IPS-18c (cell line): ENCODE data around the gene CDKN2C.
"Not testable (repeated sequence)": the region's sequence is repeated elsewhere in the genome, so short reads cannot be mapped to it uniquely, and the experiment has no call there.

ENCODE experiments used
- H3K4me3 ChIP-seq: 2 replicates; pipeline ENCODE4 v1.7.0; 2013; ENCODE audit warnings: low read depth, mild to moderate bottlenecking, low read length, moderate library complexity; ENCODE audit not compliant: insufficient read depth
- H3K9me3 ChIP-seq: one replicate; pipeline ENCODE4 v1.6.1; 2013; ENCODE audit warnings: mild to moderate bottlenecking, low read length, moderate library complexity; ENCODE audit not compliant: control insufficient read depth, insufficient read depth

CDKN2C gene

DNA sequence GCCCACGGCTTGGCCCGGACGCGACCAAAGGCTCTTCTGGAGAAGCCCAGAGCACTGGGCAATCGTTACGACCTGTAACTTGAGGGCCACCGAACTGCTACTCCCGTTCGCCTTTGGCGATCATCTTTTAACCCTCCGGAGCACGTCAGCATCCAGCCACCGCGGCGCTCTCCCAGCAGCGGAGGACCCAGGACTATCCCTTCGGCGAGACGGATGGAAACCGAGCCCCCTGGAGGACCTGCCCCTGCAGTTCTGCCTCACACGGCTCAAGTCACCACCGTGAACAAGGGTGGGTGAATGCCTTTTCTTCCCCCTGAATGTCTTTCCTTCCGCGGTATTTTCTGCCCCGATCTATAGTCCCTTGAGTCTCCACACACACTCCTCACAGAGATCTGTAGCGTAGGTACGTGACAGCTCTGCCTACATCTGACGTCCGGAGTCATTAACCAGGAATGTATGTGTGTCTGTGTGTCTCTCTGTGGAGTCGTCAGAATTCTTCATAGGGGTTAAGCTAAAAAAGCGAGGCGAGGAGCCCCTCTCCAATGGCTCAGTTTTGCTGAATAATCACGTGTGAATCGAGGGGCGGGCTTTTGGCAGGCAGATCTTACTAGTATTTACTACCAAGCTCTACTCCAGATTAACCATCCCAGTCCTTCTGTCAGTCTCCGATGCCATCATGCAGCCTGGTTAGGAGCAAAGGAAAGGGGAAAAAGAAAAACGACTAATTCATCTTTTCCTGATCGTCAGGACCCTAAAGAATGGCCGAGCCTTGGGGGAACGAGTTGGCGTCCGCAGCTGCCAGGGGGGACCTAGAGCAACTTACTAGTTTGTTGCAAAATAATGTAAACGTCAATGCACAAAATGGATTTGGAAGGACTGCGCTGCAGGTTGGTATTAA lies at the start of gene CDKN2C:
CDKN2C (plus strand) TSS at position 635 of the 898 bp plus-strand sequence; CDS start at position 759, 124 bp downstream.
- no peaks in the 10 kb centered on the region for H3K9me3 ChIP-seq

GRCh38 chr1:50920409-50920808 lies 49.6 kb upstream of the CDKN2C start:
- no peaks in the 10 kb centered on the region for H3K9me3 ChIP-seq
- H3K4me3 ChIP-seq, result no peak overlapping the region

More for the DNA sequence above, at the start of gene CDKN2C:
- H3K4me3 ChIP-seq, result peak within 1 kb of the TSS; percentile 65

DNA sequence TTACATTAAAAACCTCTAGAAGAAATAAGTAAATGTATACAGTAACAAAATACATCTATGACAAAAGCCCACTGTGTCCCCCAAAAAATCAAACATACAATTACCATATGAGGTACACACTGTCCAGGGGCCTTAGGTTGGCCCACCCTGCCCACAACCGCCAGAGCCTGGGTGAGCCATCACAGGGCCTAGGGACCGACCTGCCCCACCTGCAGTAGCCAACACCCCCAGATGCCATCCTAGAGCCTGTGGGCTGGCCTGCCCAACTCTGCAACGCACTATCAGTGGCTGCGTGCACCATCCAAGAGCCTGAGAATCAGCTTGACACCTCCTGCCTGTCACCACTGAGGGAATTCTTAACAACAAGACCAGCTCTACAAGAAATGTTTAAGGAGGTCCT lies 49.0 kb upstream of the CDKN2C start:
- Histone ChIP-seq H3K4me3 (no peak overlapping the region), H3K9me3 (no peaks in the 10 kb centered on the region)

- Histone ChIP-seq H3K9me3 (no peaks in the 10 kb centered on the region), H3K4me3 (no peak overlapping the region)
Observed at GRCh38 chr1:50923564-50923963, 46.5 kb upstream of the CDKN2C start.

DNA sequence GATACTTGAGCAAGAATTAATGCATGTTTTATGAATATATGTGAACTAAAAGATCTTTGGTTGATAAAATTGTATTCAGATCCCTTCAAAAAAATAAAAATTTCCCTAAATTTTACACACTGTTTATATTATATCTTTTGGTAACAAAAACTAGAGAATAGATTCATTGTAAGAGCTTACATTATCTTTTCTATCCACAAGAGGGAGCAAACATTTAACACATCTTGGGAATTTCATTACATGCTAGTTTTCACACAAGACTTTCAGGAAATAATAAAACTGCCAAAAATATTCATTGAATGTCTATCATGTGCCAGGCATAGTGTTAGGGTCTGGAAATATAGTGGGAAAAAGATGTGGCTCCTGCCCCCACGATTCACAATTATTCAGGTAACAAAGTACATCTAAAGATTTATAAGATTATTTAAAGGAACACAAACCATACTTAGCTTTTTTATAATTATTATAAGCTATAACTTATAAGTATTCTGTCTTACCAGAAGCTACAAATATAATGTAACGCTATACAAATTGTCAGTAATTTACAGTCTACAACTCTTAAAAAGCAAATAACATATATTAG lies 40.6 kb upstream of the CDKN2C start:
- H3K4me3 ChIP-seq, result no peak overlapping the region
- H3K9me3 ChIP-seq, result no peaks in the 10 kb centered on the region

- H3K9me3 ChIP-seq, result no peaks in the 10 kb centered on the region
- no peak overlapping the region for H3K4me3 ChIP-seq
Observed at GRCh38 chr1:50930193-50930592, 39.9 kb upstream of the CDKN2C start.

DNA sequence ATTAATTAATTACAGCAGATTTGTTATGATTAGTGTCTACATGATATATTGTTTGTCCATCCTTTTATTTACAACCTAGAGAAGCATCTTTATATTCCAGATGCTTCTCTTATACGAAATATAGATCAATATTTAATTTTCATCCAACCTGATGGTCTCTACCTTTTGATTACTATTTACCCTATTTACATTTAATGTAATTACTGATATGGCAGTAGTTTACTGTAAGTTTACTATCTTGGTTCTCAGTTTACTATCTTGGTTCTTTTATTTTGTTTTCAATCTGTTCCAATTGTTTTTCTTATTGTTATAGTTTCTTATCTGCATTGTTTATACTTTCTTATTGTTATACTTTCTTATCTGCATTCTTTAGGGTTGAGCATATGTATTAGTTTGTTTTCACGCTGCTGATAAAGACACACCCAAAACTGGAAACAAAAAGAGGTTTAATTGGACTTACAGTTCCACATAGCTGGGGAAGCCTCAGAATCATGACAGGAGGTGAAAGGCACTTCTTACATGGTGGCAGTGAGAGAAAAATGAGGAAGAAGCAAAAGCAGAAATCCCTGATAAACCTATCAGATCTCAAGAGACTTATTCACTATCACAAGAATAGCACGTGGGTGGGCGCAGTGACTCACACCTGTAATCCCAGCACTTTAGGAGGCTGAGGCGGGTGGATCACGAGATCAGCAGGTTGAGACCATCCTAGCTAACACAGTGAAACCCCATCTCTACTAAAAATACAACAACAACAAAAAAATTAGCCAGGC lies 38.9 kb upstream of the CDKN2C start:
- Histone ChIP-seq H3K9me3 (no peaks in the 10 kb centered on the region), H3K4me3 (no peak overlapping the region)

DNA sequence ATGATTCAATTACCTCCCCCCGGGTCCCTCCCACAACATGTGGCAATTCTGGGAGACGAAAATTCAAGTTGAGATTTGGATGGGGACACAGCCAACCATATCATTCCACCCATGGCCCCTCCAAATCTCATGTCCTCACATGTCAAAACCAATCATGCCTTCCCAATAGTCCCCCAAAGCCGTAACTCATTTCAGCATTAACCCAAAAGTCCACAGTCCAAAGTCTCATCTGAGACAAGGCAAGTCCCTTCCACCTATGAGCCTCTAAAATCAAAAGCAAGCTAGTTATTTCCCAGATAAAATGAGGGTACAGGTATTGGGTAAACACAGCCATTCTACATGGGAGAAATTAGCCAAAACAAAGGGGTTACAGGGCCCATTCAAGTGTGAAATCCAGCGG lies 38.0 kb upstream of the CDKN2C start:
- H3K9me3 ChIP-seq, H3K4me3 ChIP-seq: not testable (repeated sequence)

GRCh38 chr1:50933770-50934169 lies 36.3 kb upstream of the CDKN2C start:
- H3K4me3 ChIP-seq, H3K9me3 ChIP-seq: not testable (repeated sequence)

DNA sequence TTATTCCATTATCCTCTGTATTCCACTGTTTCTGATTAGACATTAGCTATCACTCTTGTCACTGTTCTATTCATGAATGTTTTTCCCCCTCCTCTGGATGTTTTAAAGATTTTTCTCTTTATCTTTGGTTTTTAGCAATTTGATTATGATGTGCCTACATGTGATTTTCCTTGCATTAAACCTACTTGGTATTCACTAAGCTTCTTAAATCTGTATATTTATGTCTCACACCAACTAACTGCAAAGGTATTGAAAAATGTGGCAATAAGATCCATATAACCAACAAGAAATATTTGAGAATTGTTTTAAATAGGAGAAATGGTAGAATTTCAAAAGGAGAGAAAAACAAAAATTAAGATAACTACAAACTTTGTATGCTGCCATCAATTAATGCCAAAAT lies 35.2 kb upstream of the CDKN2C start:
- H3K9me3 ChIP-seq, result no peaks in the 10 kb centered on the region
- no peak overlapping the region for H3K4me3 ChIP-seq

DNA sequence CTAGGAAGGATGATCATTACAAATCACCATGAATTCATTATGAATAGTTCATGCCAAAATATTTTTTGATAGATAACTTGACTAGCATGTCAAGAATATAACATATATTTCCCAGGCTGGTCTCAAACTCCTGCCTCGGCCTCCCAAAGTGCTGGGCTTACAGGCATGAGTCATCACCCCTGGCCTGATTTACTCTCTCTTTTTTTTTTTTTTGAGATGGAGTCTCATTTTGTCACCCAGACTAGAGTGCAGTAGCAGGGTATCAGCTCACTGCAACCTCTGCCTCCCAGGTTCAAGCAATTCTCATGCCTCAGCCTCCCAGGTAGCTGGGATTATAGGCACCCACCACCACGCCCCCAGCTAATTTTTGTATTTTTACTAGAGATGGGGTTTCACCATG lies 34.8 kb upstream of the CDKN2C start:
- not testable (repeated sequence) for H3K4me3 ChIP-seq, H3K9me3 ChIP-seq

DNA sequence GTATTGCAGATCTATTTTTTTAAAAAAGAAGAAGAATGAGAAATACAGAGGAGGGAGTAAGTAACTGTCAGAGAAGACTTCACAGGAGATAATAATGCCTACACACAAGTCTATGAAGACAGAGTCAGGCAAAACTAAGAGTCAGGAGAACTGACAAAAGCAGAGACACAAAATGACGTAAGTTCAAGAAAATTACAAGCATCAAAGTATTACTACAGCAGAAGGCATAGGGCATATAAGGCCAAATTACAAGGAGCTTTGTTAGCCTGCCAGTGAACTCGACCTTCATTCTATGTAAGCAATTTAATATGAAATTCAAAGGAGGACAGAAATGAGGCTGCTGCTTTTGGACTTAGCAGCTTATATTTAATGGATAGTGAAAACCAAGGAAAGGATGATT lies 33.7 kb upstream of the CDKN2C start:
- H3K9me3 ChIP-seq, result no peaks in the 10 kb centered on the region

DNA sequence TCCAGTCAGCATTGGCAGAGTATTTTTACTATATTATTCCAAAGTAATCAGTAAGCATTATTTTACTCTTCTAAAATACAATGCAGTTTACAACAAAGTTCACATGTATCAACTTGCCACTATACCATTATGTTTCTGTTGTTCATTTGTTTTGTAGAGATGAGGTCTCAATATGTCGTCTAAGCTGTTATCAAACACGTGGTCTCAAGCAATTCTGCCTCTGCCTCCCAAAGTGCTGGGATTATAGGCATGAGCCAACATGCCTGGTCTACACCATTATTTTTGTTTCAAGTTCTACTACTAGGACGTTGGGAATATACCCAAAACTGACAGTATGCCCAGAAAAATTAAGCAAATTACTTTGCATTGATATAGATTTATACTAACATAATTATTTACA lies 29.8 kb upstream of the CDKN2C start:
- Histone ChIP-seq H3K9me3 (no peaks in the 10 kb centered on the region), H3K4me3 (no peak overlapping the region)

More for the DNA sequence above, 33.7 kb upstream of the CDKN2C start:
- H3K4me3 ChIP-seq, result no peak overlapping the region

DNA sequence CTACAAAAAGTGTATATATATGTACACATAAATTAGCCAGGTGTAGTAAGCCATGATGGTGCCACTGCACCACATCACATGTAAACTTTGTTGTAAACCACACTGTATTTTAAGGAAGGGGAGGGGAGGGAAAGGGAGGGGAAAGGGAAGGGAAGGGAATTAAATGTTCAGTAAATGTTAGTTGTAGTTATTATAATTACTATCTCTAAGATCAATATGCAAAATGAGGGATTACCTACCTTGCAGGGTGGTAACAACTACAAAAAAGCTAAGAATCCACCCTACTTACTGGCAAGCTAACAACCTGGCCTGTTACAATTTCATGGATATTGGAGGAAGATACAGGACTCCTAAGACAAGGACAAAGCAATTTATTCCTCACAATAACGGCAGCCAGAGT lies 27.7 kb upstream of the CDKN2C start:
- Histone ChIP-seq H3K9me3 (peaks cover 4% of the 10 kb centered on the region), H3K4me3 (no peak overlapping the region)

GRCh38 chr1:50949286-50949982 lies 20.6 kb upstream of the CDKN2C start:
- H3K9me3 ChIP-seq, result peaks cover 4% of the 10 kb centered on the region
- H3K4me3 ChIP-seq, result no peak overlapping the region

DNA sequence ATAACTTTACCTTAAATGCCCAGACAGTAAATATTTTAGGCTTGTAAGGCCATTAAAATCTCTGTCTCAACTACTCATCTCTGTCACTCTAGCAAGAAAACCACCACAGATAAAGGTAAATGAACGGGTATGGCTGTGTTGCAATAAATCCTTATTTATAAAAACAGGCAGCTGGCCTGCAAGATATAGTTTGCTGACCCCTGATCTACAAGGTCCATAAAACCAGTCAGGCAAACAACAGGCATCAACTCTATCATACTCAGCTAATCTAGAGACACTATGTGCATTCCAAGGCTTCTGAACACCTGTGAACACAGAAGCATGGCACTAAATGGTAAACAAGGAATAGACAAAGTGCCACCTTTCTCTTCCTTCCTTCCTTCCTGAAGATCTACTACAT lies 19.6 kb upstream of the CDKN2C start:
- no peak overlapping the region for H3K4me3 ChIP-seq
- peaks cover 4% of the 10 kb centered on the region for H3K9me3 ChIP-seq

GRCh38 chr1:50952566-50952965 lies 17.5 kb upstream of the CDKN2C start:
- not testable (repeated sequence) for H3K9me3 ChIP-seq, H3K4me3 ChIP-seq
